Measurements from ENCODE around the gene ZBTB45. TPM values are rescaled to one million over a fixed set of nuclear protein-coding genes. Genes with fewer than 3 reads are reported as not detected.

The ZBTB45 gene
- total and polyA plus RNA-seq, 3 donors from 2014 or later = 6.9 to 15.1 (median 14.0) TPM

DNA sequence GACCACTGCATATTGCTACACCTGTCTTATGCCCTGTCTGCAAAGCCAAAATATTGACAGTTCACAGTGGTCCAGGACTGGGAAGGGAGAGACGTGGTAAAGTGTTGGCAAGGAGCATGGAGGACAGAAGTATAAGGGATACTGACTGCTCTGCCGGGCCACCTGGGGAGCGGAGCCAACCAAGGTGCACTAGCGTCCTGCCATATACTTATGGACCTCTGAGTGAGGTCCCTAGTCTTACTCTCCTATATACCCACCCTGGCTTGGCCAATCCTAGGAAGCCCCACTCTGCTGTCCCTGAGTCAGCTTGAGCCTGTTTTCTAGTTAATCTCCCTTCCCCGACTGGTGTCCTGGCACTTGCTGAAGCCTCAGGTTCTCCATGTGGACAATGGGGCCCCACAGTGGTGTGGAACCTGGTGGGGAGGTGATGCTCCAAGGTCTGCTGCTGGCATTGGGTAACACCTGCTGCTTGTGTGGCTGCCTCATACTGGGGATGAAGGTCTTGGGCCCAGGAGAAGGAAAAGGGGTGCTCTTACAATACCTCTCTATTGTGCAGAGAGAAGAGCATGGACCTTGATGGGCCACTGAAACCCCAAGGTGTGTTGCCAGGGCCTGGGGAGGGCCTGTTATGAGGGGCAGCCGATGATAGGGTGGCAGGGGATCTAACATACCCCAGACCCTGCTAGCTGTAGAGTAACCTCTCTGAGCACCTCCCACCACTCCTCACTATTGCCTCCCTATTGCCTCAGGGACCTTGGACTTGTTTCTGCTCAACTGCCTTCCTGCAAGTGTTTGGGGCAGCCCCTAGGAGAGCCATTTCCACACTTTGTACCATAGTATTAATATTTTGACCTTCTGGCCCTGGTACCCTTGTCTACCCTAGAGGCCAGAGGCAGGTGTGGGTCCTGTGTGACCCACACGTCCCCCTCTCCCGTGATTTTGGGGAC is 17.5 kb upstream of the ZBTB45 start:
- H3K27me3 ChIP-seq = no peaks in the 10 kb centered on the region
- H3K4me3 ChIP-seq = no peak overlapping the region
- H3K27ac ChIP-seq = no peak overlapping the region
- intact Hi-C loops (cut with DNase I; ENCODE audit: low total_unique reads) = no loop called here
- DNase-seq = no peak
- no peaks in the 10 kb centered on the region for H3K36me3 ChIP-seq (ENCODE audit: low read depth, missing control alignments)
- H3K9me3 ChIP-seq = no peaks in the 10 kb centered on the region
- WGBS, 2 donors = 79 to 89% methylated on average over 8 of the region's 8 CpGs
- TF ChIP-seq POLR2A (IDR thresholded peaks at IDR 0.05) = no peak
- TF ChIP-seq, protein P1, sequence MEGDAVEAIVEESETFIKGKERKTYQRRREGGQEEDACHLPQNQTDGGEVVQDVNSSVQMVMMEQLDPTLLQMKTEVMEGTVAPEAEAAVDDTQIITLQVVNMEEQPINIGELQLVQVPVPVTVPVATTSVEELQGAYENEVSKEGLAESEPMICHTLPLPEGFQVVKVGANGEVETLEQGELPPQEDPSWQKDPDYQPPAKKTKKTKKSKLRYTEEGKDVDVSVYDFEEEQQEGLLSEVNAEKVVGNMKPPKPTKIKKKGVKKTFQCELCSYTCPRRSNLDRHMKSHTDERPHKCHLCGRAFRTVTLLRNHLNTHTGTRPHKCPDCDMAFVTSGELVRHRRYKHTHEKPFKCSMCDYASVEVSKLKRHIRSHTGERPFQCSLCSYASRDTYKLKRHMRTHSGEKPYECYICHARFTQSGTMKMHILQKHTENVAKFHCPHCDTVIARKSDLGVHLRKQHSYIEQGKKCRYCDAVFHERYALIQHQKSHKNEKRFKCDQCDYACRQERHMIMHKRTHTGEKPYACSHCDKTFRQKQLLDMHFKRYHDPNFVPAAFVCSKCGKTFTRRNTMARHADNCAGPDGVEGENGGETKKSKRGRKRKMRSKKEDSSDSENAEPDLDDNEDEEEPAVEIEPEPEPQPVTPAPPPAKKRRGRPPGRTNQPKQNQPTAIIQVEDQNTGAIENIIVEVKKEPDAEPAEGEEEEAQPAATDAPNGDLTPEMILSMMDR (IDR thresholded peaks at IDR 0.05) = no peak
- H3K4me1 ChIP-seq = no peaks in the 10 kb centered on the region

DNA sequence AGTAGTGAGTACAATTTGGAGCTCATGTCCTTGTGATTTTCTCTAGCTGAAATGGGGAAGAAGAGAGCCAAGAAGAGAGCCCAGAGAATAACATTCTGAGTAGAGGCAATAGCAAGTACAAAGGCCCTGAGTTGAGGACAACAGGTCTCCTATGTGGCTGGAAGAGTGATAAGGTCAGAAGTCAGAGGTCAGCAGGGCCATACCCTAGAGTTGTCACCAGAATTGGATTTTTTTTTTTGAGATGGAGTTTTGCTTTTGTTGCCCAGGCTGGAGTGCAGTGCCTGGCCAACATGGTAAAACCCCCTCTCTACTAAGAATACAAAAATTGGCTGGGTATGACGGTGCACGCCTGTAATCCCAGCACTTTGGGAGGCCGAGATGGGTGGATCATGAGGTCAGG is 16.2 kb upstream of the ZBTB45 start:
- no peaks in the 10 kb centered on the region for H3K27me3 ChIP-seq
- no peak for DNase-seq
- H3K27ac ChIP-seq = no peak overlapping the region
- intact Hi-C loops (cut with DNase I; ENCODE audit: low total_unique reads) = no loop called here
- 86 to 89% methylated on average over 3 of the region's 3 CpGs for WGBS, 2 donors
- no peaks in the 10 kb centered on the region for H3K4me1 ChIP-seq
- no peaks in the 10 kb centered on the region for H3K36me3 ChIP-seq (ENCODE audit: low read depth, missing control alignments)
- TF ChIP-seq, protein P1 (IDR thresholded peaks at IDR 0.05) = no peak
- no peak for TF ChIP-seq POLR2A (IDR thresholded peaks at IDR 0.05)
- no peaks in the 10 kb centered on the region for H3K9me3 ChIP-seq
- no peak overlapping the region for H3K4me3 ChIP-seq

DNA sequence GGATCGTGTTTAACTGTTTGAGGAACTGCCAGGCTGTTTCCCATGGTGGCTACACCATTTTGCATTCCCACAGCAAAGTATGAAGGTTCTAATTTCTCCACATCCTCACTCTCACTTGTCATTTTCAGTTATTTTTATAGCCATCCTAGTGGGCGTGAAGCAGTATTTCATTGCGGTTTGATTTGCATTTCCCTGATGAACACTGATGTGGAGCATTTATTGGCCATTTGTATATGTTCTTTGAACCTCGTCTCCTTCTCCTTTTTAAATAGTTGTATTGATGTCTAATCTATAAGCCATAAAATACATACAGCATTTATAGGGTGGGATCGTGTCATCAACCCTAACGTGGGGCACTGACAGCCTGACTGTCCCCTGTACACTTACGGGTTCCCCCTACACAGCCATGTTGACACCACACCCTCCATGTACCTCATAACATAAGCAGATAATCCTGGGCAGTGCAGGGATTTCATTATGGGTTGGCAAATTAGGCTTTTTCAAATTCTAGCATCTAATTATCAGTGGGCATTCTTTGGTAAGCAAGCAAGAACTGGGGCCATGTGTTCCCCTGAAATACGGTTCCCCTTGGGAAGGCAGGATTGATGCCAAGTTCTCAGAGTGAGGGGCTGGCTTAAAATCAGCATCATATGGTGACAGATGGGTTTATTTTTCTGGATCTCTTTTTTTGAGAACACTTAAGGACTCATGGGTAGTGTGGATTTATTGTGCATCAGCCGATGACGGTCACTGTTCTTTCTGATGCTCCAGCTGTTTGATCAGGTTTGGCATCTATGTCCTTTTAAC is 11.6 kb upstream of the ZBTB45 start:
- DNase-seq = no peak
- WGBS, 2 donors = 77 to 78% methylated on average over 10 of the region's 10 CpGs
- H3K4me1 ChIP-seq = no peaks in the 10 kb centered on the region
- H3K27ac ChIP-seq = no peak overlapping the region
- no peaks in the 10 kb centered on the region for H3K27me3 ChIP-seq
- no peak for TF ChIP-seq POLR2A (IDR thresholded peaks at IDR 0.05)
- TF ChIP-seq, protein P1 (IDR thresholded peaks at IDR 0.05) = no peak
- intact Hi-C loops (cut with DNase I; ENCODE audit: low total_unique reads) = no loop called here
- H3K36me3 ChIP-seq (ENCODE audit: low read depth, missing control alignments) = no peaks in the 10 kb centered on the region
- H3K4me3 ChIP-seq = no peak overlapping the region
- no peaks in the 10 kb centered on the region for H3K9me3 ChIP-seq

DNA sequence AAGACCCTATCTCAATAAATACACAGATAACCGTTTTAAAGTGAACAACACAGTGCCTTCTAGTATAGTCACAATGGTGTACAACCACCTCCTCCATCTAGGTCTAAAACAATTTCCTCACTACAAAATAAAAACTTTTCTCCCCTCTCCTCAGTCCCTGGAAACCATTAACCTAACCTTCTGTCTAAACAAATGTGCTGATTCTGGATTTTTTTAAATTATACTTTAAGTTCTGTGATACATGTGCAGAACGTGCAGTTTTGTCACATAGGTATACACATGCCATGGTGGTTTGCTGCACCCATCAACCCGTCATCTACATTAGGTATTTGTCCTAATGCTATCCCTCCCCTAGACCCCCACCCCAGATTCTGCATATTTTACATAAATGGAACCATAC is 9.8 kb upstream of the ZBTB45 start:
- Histone ChIP-seq H3K27ac (no peak overlapping the region), H3K27me3 (no peaks in the 10 kb centered on the region), H3K36me3 (ENCODE audit: low read depth, missing control alignments) (no peaks in the 10 kb centered on the region), H3K4me1 (no peaks in the 10 kb centered on the region), H3K4me3 (no peak overlapping the region), H3K9me3 (no peaks in the 10 kb centered on the region)
- WGBS, 2 donors = 85 to 86% methylated on average over 3 of the region's 3 CpGs
- intact Hi-C loops (cut with DNase I; ENCODE audit: low total_unique reads) = no loop called here
- DNase-seq = no peak
- TF ChIP-seq POLR2A (IDR thresholded peaks at IDR 0.05) = no peak
- TF ChIP-seq, protein P1 (IDR thresholded peaks at IDR 0.05) = no peak
